GM12873 (cell line): Measurements from ENCODE around the gene EWSR1.

ENCODE experiments used
- CTCF ChIP-seq: IDR thresholded peaks from 2 replicates; pipeline ENCODE4 v1.5.1; 2012; ENCODE audit warnings: low read depth, mild to moderate bottlenecking, moderate library complexity, low read length, control low read depth; ENCODE audit not compliant: insufficient read depth; ENCODE audit errors: missing control alignments

The EWSR1 gene

GRCh38 chr22:29269731-29270474 lies 1.8 kb downstream of the EWSR1 start:
- no peak for TF ChIP-seq CTCF

GRCh38 chr22:29270475-29271271 lies 2.6 kb downstream of the EWSR1 start:
- TF ChIP-seq CTCF, result no peak

- TF ChIP-seq CTCF, result no peak
Measured at GRCh38 chr22:29272624-29273023, 4.6 kb downstream of the EWSR1 start.

- TF ChIP-seq CTCF, result no peak
Measured at GRCh38 chr22:29275167-29275566, 7.1 kb downstream of the EWSR1 start.

GRCh38 chr22:29275819-29276565 lies 7.9 kb downstream of the EWSR1 start:
- TF ChIP-seq CTCF, result no peak

GRCh38 chr22:29277927-29278326 lies 9.9 kb downstream of the EWSR1 start:
- no peak for TF ChIP-seq CTCF

- TF ChIP-seq CTCF, result no peak
Measured at GRCh38 chr22:29284196-29284595, 16.1 kb downstream of the EWSR1 start.
